Panc1 (cell line): ENCODE measurements around the gene TPR.

Source experiments
- CTCF ChIP-seq: fragments of 450-650 bp; IDR thresholded peaks from 2 replicates; pipeline ENCODE4 v1.5.1; 2017; ENCODE audit warnings: mild to moderate bottlenecking
- POLR2AphosphoS5 ChIP-seq: IDR thresholded peaks from 2 replicates; pipeline ENCODE4 v1.6.1; 2012; ENCODE audit warnings: mild to moderate bottlenecking, low read depth, low read length, moderate library complexity
- REST ChIP-seq, 2 experiments: IDR thresholded peaks; 2 replicates each; pipeline ENCODE4 v1.6.1; 2011 to 2012; ENCODE audit warnings: low read depth in 2 of 2, control low read depth in 1 of 2, low read length in 1 of 2, mild to moderate bottlenecking in 1 of 2, moderate library complexity in 1 of 2; ENCODE audit not compliant: insufficient read depth in 1 of 2
- TCF7L2 ChIP-seq: IDR thresholded peaks from 2 replicates; pipeline ENCODE4 v1.6.1; 2011; ENCODE audit warnings: mild to moderate bottlenecking, low read depth, low read length, inconsistent platforms

GRCh38 chr1:186298851-186299250, 76.2 kb downstream of the TPR start:
- TF ChIP-seq CTCF, result no peak
- TF ChIP-seq TCF7L2, result no peak
- no peak for TF ChIP-seq REST (IDR thresholded peaks at IDR 0.05; ENCODE audit: insufficient read depth in 1 of 2, low read depth in 2 of 2, low read length in 1 of 2)
- TF ChIP-seq POLR2AphosphoS5, result no peak
